ENCODE measurements around the gene CD79A. TPM values are rescaled to one million over a fixed set of nuclear protein-coding genes. Genes with fewer than 3 reads are reported as not detected.

Gene CD79A
- total and polyA plus RNA-seq, 2 donors (not counting 3 experiments of a cell fraction or from before 2014, with no cell fraction given): 0.32 TPM; not detected in 1

DNA sequence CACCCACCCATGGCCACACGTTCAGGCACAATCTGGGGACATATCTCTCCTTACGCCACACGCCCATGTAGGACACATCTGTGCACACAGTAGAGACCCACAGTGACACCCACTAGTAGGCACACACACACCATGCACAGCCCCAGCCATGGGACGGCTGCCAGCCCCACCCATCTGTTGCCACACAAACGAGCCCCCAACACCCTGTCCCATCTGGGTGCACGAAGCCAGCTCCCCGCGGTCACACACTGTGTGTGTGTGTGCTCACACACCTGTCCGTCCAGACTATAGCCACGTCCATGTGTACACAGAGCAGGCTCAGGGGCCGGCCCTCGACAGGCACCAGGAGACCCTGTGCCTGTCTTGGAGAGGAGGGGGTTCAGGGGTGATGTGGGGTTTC lies 40.6 kb downstream of the CD79A start:
- no peaks in the 10 kb centered on the region for H3K79me2 ChIP-seq (ENCODE audit: control insufficient read depth, insufficient read depth, low read length)
- no peaks in the 10 kb centered on the region for H4K20me1 ChIP-seq (replicated peaks; ENCODE audit: control insufficient read depth, extremely low read depth, insufficient read depth, low read length)
- DNase-seq (ENCODE audit: low read depth, low spot score): no peak
- H3K9me3 ChIP-seq (replicated peaks; ENCODE audit: control insufficient read depth, insufficient read depth, low read length): no peaks in the 10 kb centered on the region
- ChIA-PET CTCF (no interaction called here), POLR2A (no interaction called here)
- no peak for TF ChIP-seq POLR2AphosphoS5 (IDR thresholded peaks at IDR 0.05; ENCODE audit: insufficient read depth, low read depth, low read length)
- no peak for TF ChIP-seq MYC (IDR thresholded peaks at IDR 0.05; ENCODE audit: low read depth, low read length)
- no peak for TF ChIP-seq POLR2A (IDR thresholded peaks at IDR 0.05; ENCODE audit: low read depth, low read length)
- TF ChIP-seq JUN (IDR thresholded peaks at IDR 0.05; ENCODE audit: borderline replicate concordance, insufficient read depth, insufficient read length, low read depth): no peak
- TF ChIP-seq EZH2 (IDR thresholded peaks at IDR 0.05; ENCODE audit: borderline replicate concordance, low read depth, low read length, severe bottlenecking): no peak
- no peak for TF ChIP-seq FOS (IDR thresholded peaks at IDR 0.05; ENCODE audit: borderline replicate concordance, insufficient read depth, low read length)
- no peak for TF ChIP-seq GATA2 (IDR thresholded peaks at IDR 0.05; ENCODE audit: insufficient read depth, insufficient read length, low read depth, low read length)
- TF ChIP-seq, protein P1, sequence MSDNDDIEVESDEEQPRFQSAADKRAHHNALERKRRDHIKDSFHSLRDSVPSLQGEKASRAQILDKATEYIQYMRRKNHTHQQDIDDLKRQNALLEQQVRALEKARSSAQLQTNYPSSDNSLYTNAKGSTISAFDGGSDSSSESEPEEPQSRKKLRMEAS (IDR thresholded peaks at IDR 0.05; ENCODE audit: insufficient read depth, insufficient read length): no peak
- TF ChIP-seq, protein P2, sequence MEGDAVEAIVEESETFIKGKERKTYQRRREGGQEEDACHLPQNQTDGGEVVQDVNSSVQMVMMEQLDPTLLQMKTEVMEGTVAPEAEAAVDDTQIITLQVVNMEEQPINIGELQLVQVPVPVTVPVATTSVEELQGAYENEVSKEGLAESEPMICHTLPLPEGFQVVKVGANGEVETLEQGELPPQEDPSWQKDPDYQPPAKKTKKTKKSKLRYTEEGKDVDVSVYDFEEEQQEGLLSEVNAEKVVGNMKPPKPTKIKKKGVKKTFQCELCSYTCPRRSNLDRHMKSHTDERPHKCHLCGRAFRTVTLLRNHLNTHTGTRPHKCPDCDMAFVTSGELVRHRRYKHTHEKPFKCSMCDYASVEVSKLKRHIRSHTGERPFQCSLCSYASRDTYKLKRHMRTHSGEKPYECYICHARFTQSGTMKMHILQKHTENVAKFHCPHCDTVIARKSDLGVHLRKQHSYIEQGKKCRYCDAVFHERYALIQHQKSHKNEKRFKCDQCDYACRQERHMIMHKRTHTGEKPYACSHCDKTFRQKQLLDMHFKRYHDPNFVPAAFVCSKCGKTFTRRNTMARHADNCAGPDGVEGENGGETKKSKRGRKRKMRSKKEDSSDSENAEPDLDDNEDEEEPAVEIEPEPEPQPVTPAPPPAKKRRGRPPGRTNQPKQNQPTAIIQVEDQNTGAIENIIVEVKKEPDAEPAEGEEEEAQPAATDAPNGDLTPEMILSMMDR (IDR thresholded peaks at IDR 0.05; ENCODE audit: extremely low read depth in 1 of 2, insufficient read depth in 1 of 2, low read depth in 1 of 2, low read length in 2 of 2): no peak
- no peaks in the 10 kb centered on the region for H3K4me1 ChIP-seq (ENCODE audit: control insufficient read depth, extremely low read depth, insufficient read depth, low read length)
- no peaks in the 10 kb centered on the region for H3K36me3 ChIP-seq (ENCODE audit: control insufficient read depth in 2 of 2, extremely low read depth in 1 of 2, insufficient read depth in 2 of 2, low read length in 2 of 2)
- FAIRE-seq: no peak
- no peak overlapping the region for H3K9ac ChIP-seq (replicated peaks; ENCODE audit: extremely low read depth, insufficient read depth, low read length)
- H3K4me2 ChIP-seq (ENCODE audit: insufficient read depth, low read length): no peak overlapping the region
- no peak overlapping the region for H3K4me3 ChIP-seq (replicated peaks in 1 of 3; ENCODE audit: insufficient read depth in 1 of 3, low read depth in 1 of 3, low read length in 3 of 3)
- intact Hi-C loops (cut with micrococcal nuclease) (no loop called here), dilution Hi-C loops (cut with MboI; ENCODE audit: extremely low pct_ligation_motif_present, low sequenced_read_pairs) (no loop called here)
- no TSS peak for BruUV-seq (replicated peaks)
- H3K9me1 ChIP-seq (replicated peaks; ENCODE audit: control insufficient read depth, extremely low read depth, insufficient read depth, low read length): no peaks in the 10 kb centered on the region
- no peak overlapping the region for H3K27ac ChIP-seq (ENCODE audit: insufficient read depth, low read depth, low read length)
- peaks cover 52 to 60% of the 10 kb centered on the region in 2 experiments for H3K27me3 ChIP-seq (ENCODE audit: control insufficient read depth in 2 of 2, insufficient read depth in 2 of 2, low read length in 2 of 2)
- H2AFZ ChIP-seq (ENCODE audit: low read depth, low read length): no peak overlapping the region
